ENCODE results near the gene LHX4. TPM values are rescaled to one million over a fixed set of nuclear protein-coding genes. Genes with fewer than 3 reads are reported as not detected.
A peak's percentile ranks its signal among the peaks of the same experiment; 100 is the strongest.

Gene LHX4
- total RNA-seq, 1 donor from 2014 or later, result not detected

GRCh38 chr1:180239145-180240096, 9.4 kb downstream of the LHX4 start:
- no peak for DNase-seq (ENCODE audit: low spot score in 2 of 2)
- no peak for FAIRE-seq

- no peak for DNase-seq (ENCODE audit: low spot score in 2 of 2)
- no peak for FAIRE-seq
Observed at GRCh38 chr1:180241716-180242544, 11.9 kb downstream of the LHX4 start.

GRCh38 chr1:180243517-180244221, 13.6 kb downstream of the LHX4 start:
- FAIRE-seq, result no peak
- no peak for DNase-seq (ENCODE audit: low spot score in 2 of 2)

- no peak for FAIRE-seq
- no peak for DNase-seq (ENCODE audit: low spot score in 2 of 2)
Observed at GRCh38 chr1:180244840-180245239, 14.8 kb downstream of the LHX4 start.

- no peak for FAIRE-seq
- DNase-seq (ENCODE audit: low spot score in 2 of 2), result no peak
Observed at GRCh38 chr1:180246579-180246978, 16.5 kb downstream of the LHX4 start.

- FAIRE-seq (no peak), DNase-seq (ENCODE audit: low spot score in 2 of 2) (no peak)
Observed at GRCh38 chr1:180247061-180247460, 17.0 kb downstream of the LHX4 start.

DNA sequence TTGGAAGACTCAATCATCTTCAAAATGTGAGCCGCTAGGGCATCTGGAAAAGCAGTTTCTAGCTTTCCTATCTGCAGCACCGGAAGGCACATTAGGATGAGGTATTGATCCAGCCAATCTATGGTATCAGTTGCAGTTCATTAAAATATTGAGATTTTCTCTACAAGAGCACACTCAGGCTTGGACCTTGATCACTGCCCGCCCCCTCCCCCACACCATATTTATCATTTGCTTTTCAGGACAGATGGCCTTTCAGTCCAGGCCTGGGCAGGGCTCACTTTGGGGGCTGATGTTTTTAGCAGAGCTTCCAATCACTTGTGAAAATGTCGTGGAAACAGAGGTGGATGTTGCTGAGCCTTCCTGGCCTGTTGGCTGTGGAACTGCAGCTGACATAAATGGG, 17.5 kb downstream of the LHX4 start:
- DNase-seq (ENCODE audit: low spot score in 2 of 2) (no peak), FAIRE-seq (no peak)

- no peak for FAIRE-seq
Observed at GRCh38 chr1:180248176-180248575, 18.1 kb downstream of the LHX4 start.

GRCh38 chr1:180248731-180249681, 18.9 kb downstream of the LHX4 start:
- DNase-seq (ENCODE audit: low spot score in 2 of 2) (no peak), FAIRE-seq (no peak)

More at GRCh38 chr1:180248176-180248575, 18.1 kb downstream of the LHX4 start:
- no peak for DNase-seq (ENCODE audit: low spot score in 2 of 2)

- FAIRE-seq, result no peak
Observed at GRCh38 chr1:180249725-180250498, 19.8 kb downstream of the LHX4 start.

GRCh38 chr1:180250499-180250770, 20.4 kb downstream of the LHX4 start:
- FAIRE-seq (no peak), DNase-seq (ENCODE audit: low spot score in 2 of 2) (no peak)

More at GRCh38 chr1:180249725-180250498, 19.8 kb downstream of the LHX4 start:
- no peak for DNase-seq (ENCODE audit: low spot score in 2 of 2)

- DNase-seq (ENCODE audit: low spot score in 2 of 2), result no peak
- no peak for FAIRE-seq
Observed at GRCh38 chr1:180250883-180251509, 20.9 kb downstream of the LHX4 start.

GRCh38 chr1:180251526-180252305, 21.7 kb downstream of the LHX4 start:
- DNase-seq (ENCODE audit: low spot score in 2 of 2), result no peak
- FAIRE-seq, result no peak

DNA sequence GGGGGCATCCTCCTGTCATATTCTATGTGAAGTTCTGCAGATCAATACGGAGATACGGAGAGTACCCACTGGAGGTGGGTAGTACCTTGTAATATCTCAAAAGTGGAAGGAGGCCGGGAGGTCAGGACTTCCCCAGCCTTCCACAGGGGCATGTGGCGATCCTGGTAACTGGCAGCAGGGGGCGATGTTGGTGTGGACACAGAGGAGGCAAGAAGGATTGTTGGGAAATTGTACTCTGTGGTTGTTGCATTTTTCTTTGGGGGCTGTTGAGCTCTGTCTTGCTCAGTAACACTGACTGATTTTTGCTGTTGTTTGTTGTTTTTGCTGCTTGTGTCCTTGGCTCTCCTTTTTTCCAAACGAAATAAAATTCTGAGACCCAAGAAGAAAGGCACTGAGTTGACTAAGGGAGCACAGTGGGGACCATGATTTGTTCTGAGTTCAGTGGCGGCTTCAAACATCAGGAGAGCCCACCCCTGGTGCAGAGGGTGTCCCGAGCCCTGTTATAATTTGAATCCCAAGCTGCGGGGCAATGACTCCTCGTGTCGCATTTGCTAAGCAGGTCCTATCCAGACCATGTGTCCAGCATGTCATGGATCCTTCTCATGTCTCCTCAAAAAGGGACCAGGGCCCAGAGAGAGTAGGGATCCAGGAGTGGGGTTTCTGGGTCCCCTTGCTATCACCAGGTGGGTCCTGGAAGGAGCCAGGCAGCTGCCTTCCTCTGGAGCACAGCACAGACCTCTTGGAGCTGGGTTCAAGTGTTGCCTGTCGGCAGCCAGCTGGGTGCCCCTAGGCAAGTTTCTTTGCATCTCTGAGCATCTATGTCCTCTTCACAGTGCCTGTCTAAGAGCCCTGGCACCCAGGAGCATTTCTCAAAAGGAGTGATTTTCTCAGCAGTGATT, 22.8 kb downstream of the LHX4 start:
- FAIRE-seq (no peak), DNase-seq (ENCODE audit: low spot score in 2 of 2) (peak in 1 of 2 donors; percentile 50)

DNA sequence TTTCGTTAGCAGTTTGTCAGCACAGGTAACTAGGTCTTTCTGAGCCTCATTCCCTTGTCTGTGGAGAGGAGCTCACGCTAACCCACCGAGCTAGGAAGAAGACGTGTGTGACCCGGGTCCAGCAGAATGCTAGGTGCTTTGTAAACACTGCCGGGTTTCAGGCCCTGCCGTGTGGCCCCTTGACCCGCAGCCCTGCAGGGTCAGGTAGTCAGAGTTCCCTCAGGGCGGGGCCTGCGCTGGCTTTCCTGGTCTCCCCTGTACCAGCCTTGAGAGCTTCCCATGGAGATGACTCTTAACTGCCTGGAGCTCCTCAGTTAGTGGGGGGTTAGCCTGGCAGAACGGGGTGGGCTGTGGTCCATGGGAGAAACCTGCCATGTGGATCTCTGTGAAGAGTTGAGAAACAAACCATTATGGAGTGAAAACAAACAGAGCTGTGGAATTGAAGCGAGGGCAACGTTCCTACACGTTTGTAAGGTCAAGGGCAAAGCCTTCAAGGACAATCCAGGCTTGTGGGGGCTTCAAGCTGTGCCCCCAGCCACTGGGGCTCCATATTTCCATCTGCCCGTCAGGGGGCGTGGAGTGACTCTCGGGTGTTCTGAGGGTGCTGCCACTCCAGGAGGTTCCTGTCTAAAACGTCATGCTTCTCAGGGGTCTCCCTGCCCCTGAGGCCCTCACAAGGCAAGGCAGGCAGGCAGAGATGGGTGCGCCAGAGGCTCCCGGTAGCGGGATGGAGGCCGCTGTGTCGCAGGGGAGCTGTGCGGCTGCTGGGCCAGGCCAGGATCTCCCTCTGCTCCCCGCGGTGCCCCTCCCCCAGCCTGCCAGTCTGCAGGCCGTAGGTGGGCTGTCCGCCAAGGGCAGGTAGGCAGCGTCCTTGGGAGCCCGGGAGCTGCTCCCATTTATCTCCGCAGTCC, 23.8 kb downstream of the LHX4 start:
- no peak for FAIRE-seq
- no peak for DNase-seq (ENCODE audit: low spot score in 2 of 2)

DNA sequence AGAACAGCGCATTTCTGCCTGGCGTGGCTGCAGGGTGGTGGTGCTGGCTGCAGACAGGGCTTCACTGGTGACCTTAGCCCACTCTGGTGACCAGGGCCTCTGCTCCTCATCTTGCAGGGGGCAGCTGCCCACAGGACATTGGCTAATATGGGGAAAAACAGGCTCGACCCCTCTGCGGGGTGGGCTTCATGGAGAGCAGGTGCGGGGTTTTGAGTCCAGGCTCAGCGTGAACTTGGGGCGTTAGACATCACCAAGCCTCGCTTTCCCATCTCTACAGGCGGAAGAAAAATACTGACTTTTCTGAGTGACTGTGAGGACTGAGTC, 24.4 kb downstream of the LHX4 start:
- DNase-seq (ENCODE audit: low spot score in 2 of 2), result no peak
- FAIRE-seq, result no peak
